T-helper 1 cell treated with Interleukin-12 subunit alpha and Interleukin-12 subunit beta and Interleukin-4 antibody, amounts not matched to agents 30 μg/mL and 1 μg/mL, for 36 hours (primary cell): Measurements from ENCODE around the gene JAKMIP1.
A peak's percentile ranks its signal among the peaks of the same experiment; 100 is the strongest.
"Not testable (repeated sequence)": the region's sequence is repeated elsewhere in the genome, so short reads cannot be mapped to it uniquely, and the experiment has no call there.

Experiments
- H3K27ac Mint-ChIP-seq: one replicate; pipeline ENCODE4 v1.8.0; 2021; ENCODE audit warnings: mild to moderate bottlenecking, mixed read lengths
- H3K27me3 Mint-ChIP-seq: one replicate; pipeline ENCODE4 v1.8.0; 2021; ENCODE audit warnings: low read depth, mixed read lengths
- H3K36me3 Mint-ChIP-seq: one replicate; pipeline ENCODE4 v1.8.0; 2021; ENCODE audit warnings: low read depth, mixed read lengths
- H3K4me1 Mint-ChIP-seq: one replicate; pipeline ENCODE4 v1.8.0; 2021; ENCODE audit warnings: low read depth, mixed read lengths
- H3K4me3 Mint-ChIP-seq: one replicate; pipeline ENCODE4 v1.8.0; 2021; ENCODE audit warnings: mild to moderate bottlenecking, moderate library complexity, mixed read lengths
- H3K9me3 Mint-ChIP-seq: one replicate; pipeline ENCODE4 v1.8.0; 2021; ENCODE audit warnings: mixed read lengths

Gene JAKMIP1

DNA sequence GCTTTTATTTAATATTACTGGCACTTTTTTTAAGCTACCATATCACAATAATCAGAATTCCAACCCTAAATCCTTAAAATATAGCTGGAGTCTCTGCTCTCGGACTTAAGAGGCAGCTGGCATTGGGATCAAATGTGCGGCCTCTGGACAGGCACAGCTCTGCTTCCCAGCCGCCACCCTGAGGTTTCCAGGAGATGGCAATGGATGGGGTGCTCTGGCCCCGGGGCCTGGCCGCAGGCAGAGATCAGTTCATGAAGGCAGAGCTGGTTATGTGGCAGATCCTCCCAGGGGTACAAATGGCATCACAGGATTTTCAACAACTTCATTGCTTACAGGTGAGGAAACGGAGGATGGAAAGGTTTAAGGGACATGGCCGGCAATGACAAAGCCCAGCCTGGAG lies 57.8 kb downstream of the JAKMIP1 start:
- Mint-ChIP-seq H3K27me3 (no peaks in the 10 kb centered on the region), H3K27ac (no peak overlapping the region), H3K4me1 (peaks cover 9% of the 10 kb centered on the region), H3K4me3 (no peak overlapping the region), H3K9me3 (peaks cover 13% of the 10 kb centered on the region), H3K36me3 (peaks cover 35% of the 10 kb centered on the region)

DNA sequence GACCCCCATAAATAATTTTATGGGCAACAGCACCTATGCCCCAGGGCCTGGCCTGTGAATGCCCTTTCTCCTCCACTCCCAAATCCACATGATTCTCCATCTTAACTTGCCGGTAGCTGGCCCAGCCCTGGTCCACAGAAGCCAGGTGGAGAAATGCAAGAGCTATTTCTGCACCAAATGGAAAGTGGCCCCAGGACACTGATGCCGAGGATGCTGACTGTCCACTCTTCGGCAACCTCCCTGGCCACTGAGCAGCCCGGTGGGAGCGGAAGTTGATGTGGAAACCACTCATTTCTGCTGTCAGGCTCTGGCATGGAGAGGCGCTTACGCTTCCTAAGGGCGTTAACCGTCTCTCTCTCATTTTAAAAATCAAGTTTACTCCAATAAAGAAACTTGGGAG lies 58.8 kb downstream of the JAKMIP1 start:
- Mint-ChIP-seq H3K4me3 (no peak overlapping the region), H3K9me3 (peaks cover 13% of the 10 kb centered on the region), H3K27me3 (no peaks in the 10 kb centered on the region), H3K27ac (no peak overlapping the region), H3K4me1 (peaks cover 13% of the 10 kb centered on the region), H3K36me3 (peaks cover 37% of the 10 kb centered on the region)

DNA sequence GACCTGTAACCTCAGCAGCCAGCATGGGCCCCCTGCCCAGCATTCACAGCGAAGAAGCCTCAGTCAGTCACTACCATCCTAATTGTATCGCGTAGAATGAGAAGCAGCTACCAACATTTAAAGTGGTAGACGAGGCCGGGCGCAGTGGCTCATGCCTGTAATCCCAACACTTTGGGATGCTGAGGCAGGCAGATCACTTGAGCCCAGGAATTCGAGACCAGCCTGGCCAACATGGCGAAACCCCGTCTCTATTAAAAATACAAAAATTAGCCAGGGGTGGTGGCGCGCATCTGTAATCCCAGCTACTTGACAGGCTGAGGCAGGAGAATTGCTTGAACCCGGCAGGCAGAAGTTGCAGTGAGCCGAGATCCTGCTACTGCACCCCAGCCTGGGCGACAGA lies 59.3 kb downstream of the JAKMIP1 start:
- not testable (repeated sequence) for H3K27ac Mint-ChIP-seq

DNA sequence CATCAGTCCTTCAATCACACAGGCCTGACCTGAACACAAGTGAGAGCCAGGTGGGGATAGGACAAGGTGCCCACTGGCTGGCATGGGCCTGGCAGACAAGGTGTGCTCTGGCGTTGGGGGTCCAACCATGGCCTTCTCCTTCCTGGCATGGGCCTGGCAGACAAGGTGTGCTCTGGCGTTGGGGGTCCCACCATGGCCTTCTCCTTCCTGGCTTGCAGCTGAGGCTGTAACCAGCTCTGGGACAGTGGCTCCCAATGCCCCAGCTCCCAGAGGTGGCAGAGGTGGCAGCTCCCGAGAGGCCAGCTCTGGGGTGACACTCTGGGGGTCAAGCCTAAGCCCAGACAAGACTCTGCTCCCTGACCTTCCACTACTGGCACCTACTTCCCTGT lies 62.6 kb downstream of the JAKMIP1 start:
- Mint-ChIP-seq H3K9me3 (peaks cover 6% of the 10 kb centered on the region), H3K36me3 (peaks cover 34% of the 10 kb centered on the region), H3K27me3 (no peaks in the 10 kb centered on the region), H3K4me1 (peaks cover 20% of the 10 kb centered on the region), H3K27ac (no peak overlapping the region), H3K4me3 (no peak overlapping the region)

More for the DNA sequence above, 59.3 kb downstream of the JAKMIP1 start:
- H3K27me3 Mint-ChIP-seq, H3K4me3 Mint-ChIP-seq: not testable (repeated sequence)
- peaks cover 34% of the 10 kb centered on the region for H3K36me3 Mint-ChIP-seq
- H3K9me3 Mint-ChIP-seq = peaks cover 13% of the 10 kb centered on the region
- H3K4me1 Mint-ChIP-seq = peaks cover 13% of the 10 kb centered on the region

DNA sequence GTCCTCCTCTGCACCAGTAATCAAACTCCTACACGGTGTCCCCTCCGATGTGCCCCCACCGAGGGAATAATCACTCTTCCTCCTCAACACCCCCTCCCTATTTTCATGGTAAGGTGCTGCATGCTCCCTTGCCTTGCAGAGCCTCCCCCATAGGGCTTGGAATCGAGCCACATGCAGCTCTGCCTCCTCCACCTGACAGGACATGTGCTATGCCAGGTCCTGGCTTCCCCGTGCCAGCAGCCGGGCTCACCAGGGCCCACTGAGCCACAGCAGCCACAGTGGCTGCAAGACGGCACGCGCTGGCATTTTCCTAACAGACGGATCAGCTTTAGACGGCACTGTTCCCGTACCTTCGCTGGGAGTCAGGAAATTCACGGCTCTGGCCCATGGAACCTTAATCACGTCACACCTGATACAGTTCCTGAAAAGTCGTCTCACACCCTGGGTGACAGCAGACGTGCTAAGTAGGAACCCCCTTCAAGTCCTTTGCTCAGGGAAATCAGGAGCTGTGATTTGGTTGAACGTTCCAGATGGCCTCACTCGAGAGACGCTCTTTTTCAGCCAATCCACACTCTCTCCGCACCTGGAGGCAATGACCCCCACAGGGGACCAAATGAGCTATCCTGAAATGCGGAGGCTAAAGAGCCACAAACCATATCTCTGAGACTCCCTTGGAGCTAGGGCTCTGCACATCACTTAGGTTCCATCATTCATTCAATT lies 63.2 kb downstream of the JAKMIP1 start:
- Mint-ChIP-seq H3K4me3 (no peak overlapping the region), H3K27me3 (no peaks in the 10 kb centered on the region), H3K27ac (no peak overlapping the region), H3K36me3 (peaks cover 34% of the 10 kb centered on the region), H3K4me1 (peaks cover 20% of the 10 kb centered on the region), H3K9me3 (peaks cover 6% of the 10 kb centered on the region)

DNA sequence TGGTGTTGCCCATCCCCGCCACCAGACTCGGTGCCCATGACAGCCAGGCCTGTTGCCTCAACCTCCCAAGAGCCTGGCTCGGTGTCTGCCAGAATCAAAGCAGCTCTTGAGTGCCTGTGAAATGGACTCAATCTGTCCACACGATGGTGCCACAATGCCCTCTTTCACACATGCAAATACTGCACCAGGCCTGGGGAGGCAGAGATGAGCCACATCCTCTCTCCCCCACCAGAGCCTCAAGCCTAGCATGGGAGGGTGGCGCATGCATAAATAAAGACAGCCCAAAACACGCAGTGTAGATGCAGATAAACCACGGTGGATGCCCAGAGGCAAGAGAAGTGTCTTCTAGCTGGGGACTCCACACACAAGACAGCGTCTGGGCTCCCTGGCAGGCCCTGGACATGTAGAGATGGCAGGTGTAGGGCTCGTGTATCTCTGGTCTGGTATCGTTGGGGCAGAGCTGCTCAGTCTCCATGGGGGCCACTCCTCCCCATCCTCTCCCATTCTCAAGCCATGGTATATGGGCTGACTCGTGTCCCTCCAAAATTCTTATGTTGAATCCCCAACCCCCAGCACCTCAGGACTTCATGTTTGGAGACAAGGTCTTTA lies 65.6 kb downstream of the JAKMIP1 start:
- Mint-ChIP-seq H3K27me3 (no peaks in the 10 kb centered on the region), H3K4me1 (peaks cover 34% of the 10 kb centered on the region), H3K36me3 (peaks cover 34% of the 10 kb centered on the region), H3K9me3 (peaks cover 6% of the 10 kb centered on the region), H3K27ac (peak overlapping the region; percentile 53), H3K4me3 (no peak overlapping the region)

GRCh38 chr4:6132716-6133115 lies 67.6 kb downstream of the JAKMIP1 start:
- Mint-ChIP-seq H3K4me1 (peaks cover 38% of the 10 kb centered on the region), H3K27ac (no peak overlapping the region), H3K4me3 (no peak overlapping the region), H3K27me3 (no peaks in the 10 kb centered on the region), H3K9me3 (peaks cover 6% of the 10 kb centered on the region), H3K36me3 (peaks cover 28% of the 10 kb centered on the region)

GRCh38 chr4:6128221-6128850 lies 72.0 kb downstream of the JAKMIP1 start:
- no peak overlapping the region for H3K4me3 Mint-ChIP-seq
- no peaks in the 10 kb centered on the region for H3K9me3 Mint-ChIP-seq
- peaks cover 7% of the 10 kb centered on the region for H3K36me3 Mint-ChIP-seq
- peaks cover 18% of the 10 kb centered on the region for H3K4me1 Mint-ChIP-seq
- H3K27me3 Mint-ChIP-seq = no peaks in the 10 kb centered on the region
- H3K27ac Mint-ChIP-seq = no peak overlapping the region

DNA sequence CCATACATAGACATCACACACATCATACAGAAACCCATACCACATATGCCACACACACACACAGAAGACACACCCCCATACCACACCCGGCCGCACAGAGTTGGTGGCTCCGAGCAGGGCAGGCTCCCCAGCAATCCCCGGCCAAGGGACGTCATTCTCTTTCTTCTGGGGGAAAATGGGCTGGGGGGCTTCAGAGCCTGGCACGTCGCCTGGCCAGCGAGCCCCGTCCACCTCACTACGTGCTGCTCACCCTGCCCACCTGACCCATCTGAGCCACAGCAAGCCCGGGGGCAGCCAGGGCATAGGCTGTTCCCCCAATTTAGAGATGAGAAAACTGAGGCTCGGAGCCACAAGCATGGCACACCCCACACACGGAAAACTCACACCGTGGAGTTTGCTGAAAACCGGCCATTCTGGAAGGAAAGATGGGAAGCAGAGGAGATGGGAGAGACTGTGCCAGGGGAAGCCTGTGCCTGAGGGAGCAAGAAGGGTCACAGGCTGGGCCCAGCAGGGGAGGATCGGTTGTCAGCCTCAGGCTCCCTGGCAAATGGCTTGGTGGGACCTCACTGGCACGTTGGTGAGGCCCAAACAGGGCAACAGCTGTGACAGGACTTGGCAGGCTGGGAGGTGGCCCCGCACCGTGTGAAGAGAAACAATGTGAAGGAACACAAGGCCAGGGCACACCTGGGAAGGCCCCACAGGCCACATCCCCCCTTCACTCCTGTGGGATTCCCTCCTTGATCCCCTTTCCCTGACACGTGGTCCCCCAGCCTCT lies 73.2 kb downstream of the JAKMIP1 start:
- Mint-ChIP-seq H3K4me3 (no peak overlapping the region), H3K27me3 (no peaks in the 10 kb centered on the region), H3K27ac (no peak overlapping the region), H3K36me3 (peaks cover 5% of the 10 kb centered on the region), H3K9me3 (no peaks in the 10 kb centered on the region), H3K4me1 (peaks cover 18% of the 10 kb centered on the region)

DNA sequence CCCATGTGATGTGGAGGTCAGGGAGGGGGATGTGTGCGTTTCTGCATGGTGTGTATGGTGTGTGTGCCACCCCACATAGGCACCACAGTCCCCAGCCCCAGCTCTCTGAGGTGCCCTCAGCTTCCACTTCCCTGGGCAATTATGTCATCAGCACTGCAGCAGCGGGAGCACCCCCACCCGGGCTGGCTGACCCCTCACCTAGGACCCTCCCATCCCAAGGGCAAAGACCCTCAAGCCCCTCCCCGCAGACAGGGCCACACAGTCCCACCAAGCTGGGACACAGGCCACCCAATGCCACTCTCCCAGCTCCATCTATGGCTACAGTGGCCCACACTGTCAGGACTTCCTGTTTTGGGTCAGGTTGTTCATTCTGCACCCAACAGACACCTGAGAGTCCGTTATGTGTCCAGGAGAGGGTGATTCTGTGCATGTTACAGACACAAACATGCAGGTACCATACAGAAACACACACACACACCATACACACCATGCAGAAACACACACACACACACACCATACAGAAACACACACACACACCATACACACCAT lies 75.2 kb downstream of the JAKMIP1 start:
- H3K27ac Mint-ChIP-seq = no peak overlapping the region
- peaks cover 2% of the 10 kb centered on the region for H3K36me3 Mint-ChIP-seq
- H3K4me1 Mint-ChIP-seq = peaks cover 8% of the 10 kb centered on the region
- H3K27me3 Mint-ChIP-seq = no peaks in the 10 kb centered on the region
- no peak overlapping the region for H3K4me3 Mint-ChIP-seq
- no peaks in the 10 kb centered on the region for H3K9me3 Mint-ChIP-seq

- H3K36me3 Mint-ChIP-seq = peaks cover 4% of the 10 kb centered on the region
- no peaks in the 10 kb centered on the region for H3K27me3 Mint-ChIP-seq
- H3K27ac Mint-ChIP-seq = no peak overlapping the region
- H3K4me3 Mint-ChIP-seq = no peak overlapping the region
- H3K4me1 Mint-ChIP-seq = peaks cover 6% of the 10 kb centered on the region
- no peaks in the 10 kb centered on the region for H3K9me3 Mint-ChIP-seq
These were observed 75.8 kb downstream of the JAKMIP1 start for GRCh38 chr4:6124386-6125102.

GRCh38 chr4:6123976-6124375 lies 76.4 kb downstream of the JAKMIP1 start:
- no peaks in the 10 kb centered on the region for H3K9me3 Mint-ChIP-seq
- no peak overlapping the region for H3K4me3 Mint-ChIP-seq
- no peak overlapping the region for H3K27ac Mint-ChIP-seq
- H3K27me3 Mint-ChIP-seq = no peaks in the 10 kb centered on the region
- peaks cover 6% of the 10 kb centered on the region for H3K36me3 Mint-ChIP-seq
- peaks cover 6% of the 10 kb centered on the region for H3K4me1 Mint-ChIP-seq

- peaks cover 6% of the 10 kb centered on the region for H3K4me1 Mint-ChIP-seq
- H3K27me3 Mint-ChIP-seq = no peaks in the 10 kb centered on the region
- H3K27ac Mint-ChIP-seq = no peak overlapping the region
- H3K9me3 Mint-ChIP-seq = no peaks in the 10 kb centered on the region
- H3K36me3 Mint-ChIP-seq = peaks cover 6% of the 10 kb centered on the region
- no peak overlapping the region for H3K4me3 Mint-ChIP-seq
These were observed 76.8 kb downstream of the JAKMIP1 start for GRCh38 chr4:6123541-6123940.

DNA sequence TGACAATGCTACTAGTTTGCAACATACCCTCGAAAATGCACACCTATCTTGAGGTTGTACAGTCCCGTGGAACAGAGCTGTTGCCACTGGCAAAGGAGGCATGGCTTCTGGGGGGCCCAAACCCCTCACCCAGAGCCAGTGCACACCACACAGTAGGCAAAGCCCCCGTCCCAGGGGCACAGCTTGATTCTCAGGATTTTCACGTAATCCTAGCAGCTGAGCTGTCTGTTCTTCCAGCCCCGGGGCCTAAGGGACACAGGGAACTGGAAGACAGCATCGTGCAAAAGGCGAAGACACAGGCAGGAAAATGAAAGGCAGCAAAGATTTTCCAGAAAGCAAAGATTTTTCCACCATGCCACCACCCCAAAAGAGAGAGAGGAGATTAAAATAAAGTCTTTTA lies 77.2 kb downstream of the JAKMIP1 start:
- H3K4me3 Mint-ChIP-seq = no peak overlapping the region
- H3K4me1 Mint-ChIP-seq = peaks cover 6% of the 10 kb centered on the region
- no peaks in the 10 kb centered on the region for H3K9me3 Mint-ChIP-seq
- no peak overlapping the region for H3K27ac Mint-ChIP-seq
- H3K36me3 Mint-ChIP-seq = peaks cover 6% of the 10 kb centered on the region
- no peaks in the 10 kb centered on the region for H3K27me3 Mint-ChIP-seq
